Mesendoderm (in vitro differentiated cells): Measurements from ENCODE around the gene CERS2.

ENCODE experiments used
- DNase-seq: peaks from one replicate; pipeline ENCODE4 v3.0.0; 2013
- H2AK5ac ChIP-seq: 2 replicates; pipeline ENCODE4 v1.6.1; 2013; ENCODE audit warnings: low read length, inconsistent platforms
- H2BK120ac ChIP-seq: 2 replicates; pipeline ENCODE4 v1.6.1; 2013; ENCODE audit warnings: low read depth, mild to moderate bottlenecking, low read length, moderate library complexity, mixed read lengths
- H2BK15ac ChIP-seq: replicated peaks from 2 replicates; pipeline ENCODE4 v1.6.1; 2013; ENCODE audit warnings: low read depth, mild to moderate bottlenecking, moderate library complexity
- H2BK5ac ChIP-seq: 2 replicates; pipeline ENCODE4 v1.6.1; 2013; ENCODE audit warnings: low read length, inconsistent platforms
- H3K18ac ChIP-seq: 2 replicates; pipeline ENCODE4 v1.6.1; 2013; ENCODE audit warnings: mild to moderate bottlenecking, low read length, mixed read lengths
- H3K23ac ChIP-seq: one replicate; pipeline ENCODE4 v1.6.1; 2013; ENCODE audit warnings: low read length
- H3K27ac ChIP-seq: 2 replicates; pipeline ENCODE4 v1.5.1; 2013; ENCODE audit warnings: low read depth, mild to moderate bottlenecking, inconsistent platforms, low read length, moderate library complexity
- H3K27me3 ChIP-seq: 2 replicates; pipeline ENCODE4 v1.6.1; 2013; ENCODE audit warnings: low read length, control low read depth, mild to moderate bottlenecking, inconsistent platforms; ENCODE audit not compliant: insufficient read depth, poor library complexity
- H3K36me3 ChIP-seq: 2 replicates; pipeline ENCODE4 v1.6.1; 2013; ENCODE audit warnings: low read length, inconsistent platforms; ENCODE audit not compliant: control insufficient read depth, insufficient read depth
- H3K4ac ChIP-seq: one replicate; pipeline ENCODE4 v1.6.1; 2013; ENCODE audit warnings: low read depth, mild to moderate bottlenecking, low read length, moderate library complexity
- H3K4me1 ChIP-seq: 2 replicates; pipeline ENCODE4 v1.6.1; 2013; ENCODE audit warnings: low read depth, low read length, inconsistent platforms; ENCODE audit not compliant: control insufficient read depth
- H3K4me2 ChIP-seq: 2 replicates; pipeline ENCODE4 v1.6.1; 2013; ENCODE audit warnings: low read length
- H3K4me3 ChIP-seq: 2 replicates; pipeline ENCODE4 v1.5.1; 2013; ENCODE audit warnings: mild to moderate bottlenecking, low read length
- H3K56ac ChIP-seq: one replicate; pipeline ENCODE4 v1.6.1; 2013; ENCODE audit warnings: low read length
- H3K79me1 ChIP-seq: 2 replicates; pipeline ENCODE4 v1.6.1; 2013; ENCODE audit warnings: low read length, inconsistent platforms
- H3K79me2 ChIP-seq: 2 replicates; pipeline ENCODE4 v1.6.1; 2013; ENCODE audit warnings: mild to moderate bottlenecking, low read length; ENCODE audit not compliant: control insufficient read depth, insufficient read depth
- H3K9ac ChIP-seq: 2 replicates; pipeline ENCODE4 v1.6.1; 2013; ENCODE audit warnings: low read length, inconsistent platforms
- H4K5ac ChIP-seq: one replicate; pipeline ENCODE4 v1.6.1; 2013; ENCODE audit warnings: low read length
- H4K8ac ChIP-seq: one replicate; pipeline ENCODE4 v1.6.1; 2013; ENCODE audit warnings: low read depth, mild to moderate bottlenecking, control low read depth, low read length, moderate library complexity
- WGBS: extraction: QIAGEN DNeasy Blood & Tissue Kit; methylation state at CpG from one replicate; pipeline ENCODE4 v1.1.7; 2013; ENCODE audit warnings: low lambda C conversion rate, missing lambda C conversion rate; ENCODE audit not compliant: insufficient coverage; ENCODE audit errors: extremely low coverage; 5-methylcytosine and 5-hydroxymethylcytosine counted together

CERS2 gene

DNA sequence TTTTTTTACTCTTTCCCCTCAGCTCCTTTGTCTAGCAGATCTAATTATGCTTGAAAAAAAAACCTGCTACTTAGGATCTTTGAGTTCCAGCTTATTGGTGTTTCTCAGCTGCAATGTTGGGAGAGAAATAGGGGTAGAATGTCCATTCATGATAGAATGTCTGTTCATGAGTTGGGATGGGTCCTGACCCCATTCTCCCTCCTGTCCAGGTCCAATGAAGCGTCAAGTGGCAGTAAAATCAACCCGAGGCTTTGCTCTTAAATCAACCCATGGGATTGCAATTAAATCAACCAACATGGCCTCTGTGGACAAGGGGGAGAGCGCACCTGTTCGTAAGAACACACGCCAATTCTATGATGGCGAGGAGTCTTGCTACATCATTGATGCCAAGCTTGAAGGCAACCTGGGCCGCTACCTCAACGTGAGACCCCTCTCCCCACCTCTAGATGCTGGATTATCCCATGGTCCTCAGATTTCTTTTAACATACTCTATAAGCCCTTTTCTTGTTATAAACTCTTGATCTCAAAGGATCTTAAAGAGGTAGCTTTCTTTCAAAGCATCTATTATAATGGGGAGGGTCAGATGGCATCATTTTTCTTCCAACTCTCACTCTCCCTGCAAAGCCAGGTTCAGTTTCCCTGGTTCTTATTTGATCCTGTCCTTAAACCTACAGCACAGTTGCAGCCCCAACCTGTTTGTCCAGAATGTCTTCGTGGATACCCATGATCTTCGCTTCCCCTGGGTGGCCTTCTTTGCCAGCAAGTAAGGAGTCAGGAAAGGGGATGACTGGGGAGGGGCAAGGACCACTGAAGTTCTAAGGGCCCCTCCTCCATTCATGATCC is 11.1 kb downstream of the CERS2 start:
- Histone ChIP-seq H3K4me1 (no peaks in the 10 kb centered on the region), H3K18ac (no peak overlapping the region), H3K4me3 (no peak overlapping the region), H3K36me3 (peaks cover 49% of the 10 kb centered on the region), H2BK5ac (no peak overlapping the region), H3K56ac (no peak overlapping the region), H3K4ac (no peak overlapping the region), H3K9ac (no peak overlapping the region), H3K27ac (no peak overlapping the region), H4K8ac (no peak overlapping the region), H2AK5ac (no peak overlapping the region), H3K4me2 (no peak overlapping the region), H3K27me3 (no peaks in the 10 kb centered on the region), H2BK15ac (no peak overlapping the region), H4K5ac (no peak overlapping the region), H3K23ac (no peak overlapping the region), H3K79me2 (peaks cover 2% of the 10 kb centered on the region), H2BK120ac (no peak overlapping the region), H3K79me1 (peaks cover 9% of the 10 kb centered on the region)
- WGBS, result no CpG with 5 or more reads among the region's 10 CpGs
- no peak for DNase-seq

DNA sequence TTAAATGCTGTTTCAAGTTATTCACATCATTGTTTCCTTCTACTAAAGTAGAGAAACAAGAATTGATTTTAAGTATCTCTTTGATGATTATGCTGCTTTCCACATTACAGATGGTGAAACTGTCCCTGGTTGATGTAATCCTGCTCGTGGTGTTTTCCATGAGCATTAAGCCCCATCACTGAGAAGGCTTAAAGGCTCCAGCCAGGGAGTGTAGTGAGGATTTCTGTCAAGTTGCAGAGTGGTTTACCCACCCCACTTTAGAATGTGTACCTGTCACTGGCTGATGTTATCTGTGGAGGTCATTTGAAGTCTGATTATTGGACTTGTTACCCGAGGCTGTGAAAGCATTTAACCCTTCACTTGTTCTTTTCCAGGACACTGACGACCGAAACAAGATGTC is 12.9 kb downstream of the CERS2 start:
- DNase-seq, result no peak
- H3K9ac ChIP-seq, result no peak overlapping the region
- H4K5ac ChIP-seq, result no peak overlapping the region
- H3K36me3 ChIP-seq, result peaks cover 38% of the 10 kb centered on the region
- no peak overlapping the region for H2BK15ac ChIP-seq
- no peaks in the 10 kb centered on the region for H3K79me2 ChIP-seq
- H3K27me3 ChIP-seq, result no peaks in the 10 kb centered on the region
- no peak overlapping the region for H3K27ac ChIP-seq
- H3K4me3 ChIP-seq, result no peak overlapping the region
- no peak overlapping the region for H3K4me2 ChIP-seq
- H2AK5ac ChIP-seq, result no peak overlapping the region
- no peak overlapping the region for H4K8ac ChIP-seq
- H2BK120ac ChIP-seq, result no peak overlapping the region
- no peaks in the 10 kb centered on the region for H3K79me1 ChIP-seq
- no peak overlapping the region for H3K56ac ChIP-seq
- H3K4me1 ChIP-seq, result no peaks in the 10 kb centered on the region
- no CpG with 5 or more reads among the region's 4 CpGs for WGBS
- H3K4ac ChIP-seq, result no peak overlapping the region
- H2BK5ac ChIP-seq, result no peak overlapping the region
- H3K23ac ChIP-seq, result no peak overlapping the region
- H3K18ac ChIP-seq, result no peak overlapping the region

DNA sequence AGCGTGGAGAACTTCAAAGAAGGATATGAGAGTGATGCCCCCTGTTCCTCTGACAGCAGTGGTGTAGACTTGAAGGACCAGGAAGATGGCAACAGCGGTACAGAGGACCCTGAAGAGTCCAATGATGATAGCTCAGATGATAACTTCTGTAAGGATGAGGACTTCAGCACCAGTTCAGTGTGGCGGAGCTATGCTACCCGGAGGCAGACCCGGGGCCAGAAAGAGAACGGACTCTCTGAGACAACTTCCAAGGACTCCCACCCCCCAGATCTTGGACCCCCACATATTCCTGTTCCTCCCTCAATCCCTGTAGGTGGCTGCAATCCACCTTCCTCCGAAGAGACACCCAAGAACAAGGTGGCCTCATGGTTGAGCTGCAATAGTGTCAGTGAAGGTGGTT is 14.0 kb downstream of the CERS2 start:
- no peak overlapping the region for H3K4me2 ChIP-seq
- no peak overlapping the region for H3K27ac ChIP-seq
- H4K5ac ChIP-seq, result no peak overlapping the region
- no peak overlapping the region for H3K23ac ChIP-seq
- no peak overlapping the region for H3K4me3 ChIP-seq
- peaks cover 33% of the 10 kb centered on the region for H3K36me3 ChIP-seq
- H2BK15ac ChIP-seq, result no peak overlapping the region
- H2AK5ac ChIP-seq, result no peak overlapping the region
- no peak for DNase-seq
- no peak overlapping the region for H2BK5ac ChIP-seq
- H3K79me1 ChIP-seq, result no peaks in the 10 kb centered on the region
- WGBS, result no CpG with 5 or more reads among the region's 7 CpGs
- H3K27me3 ChIP-seq, result no peaks in the 10 kb centered on the region
- no peak overlapping the region for H3K9ac ChIP-seq
- H3K56ac ChIP-seq, result no peak overlapping the region
- H4K8ac ChIP-seq, result no peak overlapping the region
- H2BK120ac ChIP-seq, result no peak overlapping the region
- no peaks in the 10 kb centered on the region for H3K79me2 ChIP-seq
- H3K4me1 ChIP-seq, result no peaks in the 10 kb centered on the region
- H3K18ac ChIP-seq, result no peak overlapping the region
- H3K4ac ChIP-seq, result no peak overlapping the region

DNA sequence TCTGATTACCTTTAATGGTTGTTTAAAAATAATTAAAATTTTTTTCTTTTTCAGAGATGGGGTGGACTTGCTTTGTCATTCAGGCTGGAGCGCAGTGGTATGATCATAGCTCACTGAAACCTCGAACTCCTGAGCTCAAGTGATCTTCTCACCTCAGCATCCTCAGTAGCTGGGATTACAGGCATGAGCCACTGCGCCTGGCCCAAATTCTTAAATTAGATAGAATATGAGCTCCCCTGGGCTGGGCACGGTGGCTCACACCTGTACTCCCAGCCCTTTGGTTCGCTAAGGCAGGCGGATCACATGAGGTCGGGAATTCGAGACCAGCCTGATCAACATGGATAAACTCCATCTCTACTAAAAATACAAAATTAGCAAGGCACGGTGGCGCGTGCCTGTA is 17.0 kb downstream of the CERS2 start:
- H3K79me2 ChIP-seq, result no peaks in the 10 kb centered on the region
- H2BK5ac ChIP-seq, result no peak overlapping the region
- no peaks in the 10 kb centered on the region for H3K79me1 ChIP-seq
- no peak overlapping the region for H3K27ac ChIP-seq
- no peak overlapping the region for H3K23ac ChIP-seq
- peaks cover 18% of the 10 kb centered on the region for H3K36me3 ChIP-seq
- H2BK15ac ChIP-seq, result no peak overlapping the region
- H2BK120ac ChIP-seq, result no peak overlapping the region
- no peak for DNase-seq
- H3K4me3 ChIP-seq, result no peak overlapping the region
- no peak overlapping the region for H3K4me2 ChIP-seq
- no peak overlapping the region for H4K8ac ChIP-seq
- WGBS, result no CpG with 5 or more reads among the region's 11 CpGs
- H3K27me3 ChIP-seq, result no peaks in the 10 kb centered on the region
- no peak overlapping the region for H3K56ac ChIP-seq
- no peak overlapping the region for H3K9ac ChIP-seq
- no peak overlapping the region for H4K5ac ChIP-seq
- no peak overlapping the region for H3K4ac ChIP-seq
- no peak overlapping the region for H2AK5ac ChIP-seq
- no peak overlapping the region for H3K18ac ChIP-seq
- no peaks in the 10 kb centered on the region for H3K4me1 ChIP-seq

DNA sequence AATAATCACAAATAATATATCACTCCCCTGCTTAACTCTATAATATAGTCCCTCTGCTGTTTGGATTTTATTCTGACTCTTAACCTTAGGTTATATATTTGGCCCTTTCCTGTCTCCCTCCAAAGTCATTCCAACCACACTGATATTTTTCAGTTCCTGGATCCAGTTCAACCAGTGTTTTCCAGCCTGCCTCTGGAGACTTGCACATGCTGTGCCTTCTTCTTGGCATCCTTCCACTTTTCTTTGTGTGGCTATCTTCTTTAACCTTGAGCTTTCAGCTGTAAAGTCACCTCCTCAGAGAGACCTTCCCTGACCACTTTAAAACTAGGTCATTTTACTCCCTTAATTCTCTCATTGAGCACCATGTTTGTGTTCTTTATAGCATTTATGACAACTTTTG is 19.4 kb downstream of the CERS2 start:
- DNase-seq, result no peak
- no peak overlapping the region for H2BK120ac ChIP-seq

DNA sequence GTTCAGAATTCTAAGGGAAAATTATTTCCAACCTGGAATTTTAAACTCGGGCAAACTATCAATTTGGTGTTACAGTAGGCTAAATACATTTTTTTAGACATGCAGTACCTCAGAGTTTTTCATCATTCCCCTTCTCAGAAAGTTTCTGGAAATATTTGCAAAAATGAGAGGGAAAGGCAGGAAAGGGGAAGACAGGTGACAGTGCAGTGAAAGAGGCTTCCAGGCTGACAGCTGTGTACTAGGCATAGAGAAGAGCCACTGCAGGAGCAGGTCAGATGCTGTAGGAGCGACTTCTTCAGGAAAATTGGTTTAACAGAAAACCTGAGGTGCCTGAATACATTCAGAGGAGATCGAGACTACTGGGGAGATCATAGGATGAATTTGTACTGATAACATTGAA is 19.9 kb downstream of the CERS2 start:
- H3K36me3 ChIP-seq, result peaks cover 13% of the 10 kb centered on the region

More for the DNA sequence above, 19.4 kb downstream of the CERS2 start:
- no peak overlapping the region for H4K8ac ChIP-seq
- H3K27ac ChIP-seq, result no peak overlapping the region
- no peaks in the 10 kb centered on the region for H3K79me1 ChIP-seq
- H2AK5ac ChIP-seq, result no peak overlapping the region
- H3K56ac ChIP-seq, result no peak overlapping the region
- no peak overlapping the region for H3K23ac ChIP-seq
- H2BK15ac ChIP-seq, result no peak overlapping the region
- H3K4me3 ChIP-seq, result no peak overlapping the region
- no peak overlapping the region for H4K5ac ChIP-seq
- H2BK5ac ChIP-seq, result no peak overlapping the region
- no peak overlapping the region for H3K9ac ChIP-seq
- no peaks in the 10 kb centered on the region for H3K79me2 ChIP-seq
- H3K4me2 ChIP-seq, result no peak overlapping the region
- no peaks in the 10 kb centered on the region for H3K27me3 ChIP-seq
- no peak overlapping the region for H3K4ac ChIP-seq
- peaks cover 13% of the 10 kb centered on the region for H3K36me3 ChIP-seq
- H3K4me1 ChIP-seq, result no peaks in the 10 kb centered on the region
- H3K18ac ChIP-seq, result no peak overlapping the region

More for the DNA sequence above, 19.9 kb downstream of the CERS2 start:
- no peak overlapping the region for H3K56ac ChIP-seq
- H3K79me2 ChIP-seq, result no peaks in the 10 kb centered on the region
- no peak overlapping the region for H4K5ac ChIP-seq
- no peak overlapping the region for H3K4me3 ChIP-seq
- H3K27me3 ChIP-seq, result no peaks in the 10 kb centered on the region
- no peak overlapping the region for H2AK5ac ChIP-seq
- no peak overlapping the region for H3K23ac ChIP-seq
- H2BK120ac ChIP-seq, result no peak overlapping the region
- no peak overlapping the region for H3K27ac ChIP-seq
- no peak overlapping the region for H3K4me2 ChIP-seq
- H3K79me1 ChIP-seq, result no peaks in the 10 kb centered on the region
- no peak overlapping the region for H3K18ac ChIP-seq
- no peak overlapping the region for H4K8ac ChIP-seq
- no peak overlapping the region for H3K4ac ChIP-seq
- H2BK5ac ChIP-seq, result no peak overlapping the region
- no peak for DNase-seq
- no CpG with 5 or more reads among the region's 3 CpGs for WGBS
- H3K4me1 ChIP-seq, result no peaks in the 10 kb centered on the region
- H3K9ac ChIP-seq, result no peak overlapping the region
- no peak overlapping the region for H2BK15ac ChIP-seq
